Measurements from ENCODE around the gene OR52B2.

OR52B2 gene

GRCh38 chr11:6170226-6170625 is at the start of gene OR52B2:
TSS of gene OR52B2 (minus strand) at chr11:6170326. CDS start at chr11:6170326, 0 bp downstream.
- DNase-seq = no peak

GRCh38 chr11:6219359-6219758 is 49.2 kb upstream of the OR52B2 start:
- DNase-seq = no peak

- DNase-seq = no peak
Observed at GRCh38 chr11:6217722-6218121, 47.6 kb upstream of the OR52B2 start.

GRCh38 chr11:6216501-6216900 is 46.4 kb upstream of the OR52B2 start:
- no peak for DNase-seq

GRCh38 chr11:6214530-6214929 is 44.4 kb upstream of the OR52B2 start:
- DNase-seq = no peak

GRCh38 chr11:6210274-6210955 is 40.3 kb upstream of the OR52B2 start:
- DNase-seq = no peak

GRCh38 chr11:6209801-6210200 is 39.7 kb upstream of the OR52B2 start:
- DNase-seq = no peak

GRCh38 chr11:6206456-6207180 is 36.5 kb upstream of the OR52B2 start:
- DNase-seq = no peak

GRCh38 chr11:6205366-6205765 is 35.2 kb upstream of the OR52B2 start, which contains the start of gene C11orf42:
TSS of gene C11orf42 (plus strand) at chr11:6205557. CDS start at chr11:6205616, 59 bp downstream.
- no peak for DNase-seq

GRCh38 chr11:6204706-6205105 is 34.6 kb upstream of the OR52B2 start:
- DNase-seq = no peak

GRCh38 chr11:6203327-6203726 is 33.2 kb upstream of the OR52B2 start:
- no peak for DNase-seq

GRCh38 chr11:6202041-6202440 is 31.9 kb upstream of the OR52B2 start:
- no peak for DNase-seq

- no peak for DNase-seq
Observed at GRCh38 chr11:6201481-6201880, 31.4 kb upstream of the OR52B2 start.

- no peak for DNase-seq
Observed at GRCh38 chr11:6200975-6201374, 30.8 kb upstream of the OR52B2 start.

GRCh38 chr11:6199174-6199810 is 29.2 kb upstream of the OR52B2 start, which contains the start of gene OR52W1:
TSS of gene OR52W1 (plus strand) at chr11:6199224. CDS start at chr11:6199224, 0 bp downstream.
- DNase-seq = no peak

GRCh38 chr11:6197466-6198200 is 27.5 kb upstream of the OR52B2 start:
- no peak for DNase-seq

GRCh38 chr11:6196396-6196795 is 26.3 kb upstream of the OR52B2 start:
- DNase-seq = no peak

- DNase-seq = no peak
Observed at GRCh38 chr11:6194065-6194581, 24.0 kb upstream of the OR52B2 start.

GRCh38 chr11:6191742-6192141 is 21.6 kb upstream of the OR52B2 start:
- DNase-seq = no peak

GRCh38 chr11:6175440-6175839 is 5.3 kb upstream of the OR52B2 start:
- DNase-seq = no peak

- no peak for DNase-seq
Observed at GRCh38 chr11:6156628-6157359, 13.3 kb downstream of the OR52B2 start.

GRCh38 chr11:6152126-6152525 is 18.0 kb downstream of the OR52B2 start:
- DNase-seq = no peak
